GM12865 (cell line): ENCODE measurements around the gene RBL2.
"Not testable (repeated sequence)": the region's sequence is repeated elsewhere in the genome, so short reads cannot be mapped to it uniquely, and the experiment has no call there.

Source experiments
- DNase-seq: peaks from one replicate; pipeline ENCODE4 v3.0.0; 2010; ENCODE audit warnings: low read depth
- H3K4me3 ChIP-seq: 2 replicates; pipeline ENCODE4 v1.5.1; 2011; ENCODE audit warnings: mild to moderate bottlenecking, low read depth, low read length, control low read depth
- TF ChIP-seq, protein P1 (sequence below): IDR thresholded peaks from 2 replicates; pipeline ENCODE4 v1.5.1; 2011; ENCODE audit warnings: low read length, control low read depth, low read depth, inconsistent platforms; ENCODE audit not compliant: insufficient read depth; ENCODE audit errors: missing control alignments

Gene RBL2

DNA sequence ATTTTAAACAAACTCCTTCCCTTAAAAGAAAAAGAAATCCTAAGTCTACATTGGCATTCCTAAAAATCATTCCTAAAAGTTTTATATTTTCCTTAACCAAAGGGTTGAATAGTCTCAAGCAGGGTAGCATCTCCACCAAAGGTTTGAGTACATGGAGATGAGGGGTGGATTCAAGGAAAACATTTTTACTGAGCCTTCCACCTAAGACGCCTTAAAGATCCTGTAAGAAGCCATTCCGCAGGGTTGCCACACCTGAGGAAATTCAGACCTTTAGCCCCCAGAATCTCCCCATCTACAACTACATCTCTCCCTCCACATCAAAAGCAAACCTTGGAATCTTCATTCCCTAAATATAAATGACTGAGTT lies 76.4 kb downstream of the RBL2 start:
- DNase-seq: no peak
- TF ChIP-seq, protein P1, sequence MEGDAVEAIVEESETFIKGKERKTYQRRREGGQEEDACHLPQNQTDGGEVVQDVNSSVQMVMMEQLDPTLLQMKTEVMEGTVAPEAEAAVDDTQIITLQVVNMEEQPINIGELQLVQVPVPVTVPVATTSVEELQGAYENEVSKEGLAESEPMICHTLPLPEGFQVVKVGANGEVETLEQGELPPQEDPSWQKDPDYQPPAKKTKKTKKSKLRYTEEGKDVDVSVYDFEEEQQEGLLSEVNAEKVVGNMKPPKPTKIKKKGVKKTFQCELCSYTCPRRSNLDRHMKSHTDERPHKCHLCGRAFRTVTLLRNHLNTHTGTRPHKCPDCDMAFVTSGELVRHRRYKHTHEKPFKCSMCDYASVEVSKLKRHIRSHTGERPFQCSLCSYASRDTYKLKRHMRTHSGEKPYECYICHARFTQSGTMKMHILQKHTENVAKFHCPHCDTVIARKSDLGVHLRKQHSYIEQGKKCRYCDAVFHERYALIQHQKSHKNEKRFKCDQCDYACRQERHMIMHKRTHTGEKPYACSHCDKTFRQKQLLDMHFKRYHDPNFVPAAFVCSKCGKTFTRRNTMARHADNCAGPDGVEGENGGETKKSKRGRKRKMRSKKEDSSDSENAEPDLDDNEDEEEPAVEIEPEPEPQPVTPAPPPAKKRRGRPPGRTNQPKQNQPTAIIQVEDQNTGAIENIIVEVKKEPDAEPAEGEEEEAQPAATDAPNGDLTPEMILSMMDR: no peak
- H3K4me3 ChIP-seq: no peak overlapping the region

DNA sequence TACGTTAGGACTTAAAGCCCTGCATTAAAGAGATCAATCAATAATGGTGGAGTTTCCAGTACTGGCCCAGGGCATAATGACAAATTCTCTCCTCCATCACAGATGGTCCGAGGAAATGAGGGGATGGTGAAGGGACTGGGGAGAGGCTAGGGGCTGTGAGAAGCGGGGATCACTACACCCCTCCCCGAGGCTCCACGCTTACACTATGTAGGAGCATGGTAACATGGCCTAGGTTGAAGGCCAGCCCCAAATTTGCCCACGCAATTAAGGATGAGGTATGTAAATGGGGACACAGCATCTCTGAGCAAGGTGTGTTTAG lies 76.8 kb downstream of the RBL2 start:
- TF ChIP-seq, protein P1: no peak
- no peak for DNase-seq
- no peak overlapping the region for H3K4me3 ChIP-seq

DNA sequence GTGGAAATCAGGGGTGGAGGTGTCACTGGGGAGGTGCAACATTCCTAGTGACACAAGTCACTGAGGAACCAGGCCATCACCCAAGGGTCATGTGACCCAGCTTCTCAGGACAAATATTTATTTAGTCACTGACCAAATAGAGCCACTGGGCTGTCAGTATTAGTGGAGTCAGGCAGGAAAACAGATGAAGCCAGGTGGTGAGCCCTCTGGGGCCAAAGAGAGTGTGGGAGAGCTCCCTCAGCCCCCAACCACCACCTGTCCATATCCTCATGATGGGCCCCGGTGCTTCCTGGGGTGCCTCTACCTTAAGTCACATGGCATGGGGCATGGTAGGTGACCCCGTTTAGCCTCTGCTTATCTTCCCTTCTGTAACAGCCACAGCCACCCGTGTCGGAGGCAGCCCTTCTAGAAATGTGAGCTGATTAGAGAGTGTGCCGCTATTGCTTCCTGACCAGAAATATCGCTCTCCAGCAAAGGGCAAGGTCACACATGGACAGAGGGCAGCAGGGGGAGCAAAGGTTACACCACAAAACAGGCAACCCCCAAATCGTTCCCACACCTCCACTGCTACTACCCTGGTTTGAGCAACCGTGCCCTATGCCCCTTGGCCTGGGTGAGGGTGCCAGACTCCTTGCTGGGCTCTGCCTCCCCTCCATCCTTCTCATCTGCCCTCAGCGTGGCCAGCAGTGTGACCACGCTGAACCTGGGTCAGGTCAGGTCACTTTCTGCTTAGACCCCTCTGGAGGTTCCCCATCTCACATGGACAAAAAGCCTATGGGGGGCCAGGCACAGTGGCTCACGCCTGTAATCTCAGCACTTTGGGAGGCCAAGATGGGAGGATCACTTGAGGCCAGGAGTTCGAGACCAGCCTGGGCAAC lies 77.4 kb downstream of the RBL2 start:
- TF ChIP-seq, protein P1: no peak
- DNase-seq: no peak
- no peak overlapping the region for H3K4me3 ChIP-seq

DNA sequence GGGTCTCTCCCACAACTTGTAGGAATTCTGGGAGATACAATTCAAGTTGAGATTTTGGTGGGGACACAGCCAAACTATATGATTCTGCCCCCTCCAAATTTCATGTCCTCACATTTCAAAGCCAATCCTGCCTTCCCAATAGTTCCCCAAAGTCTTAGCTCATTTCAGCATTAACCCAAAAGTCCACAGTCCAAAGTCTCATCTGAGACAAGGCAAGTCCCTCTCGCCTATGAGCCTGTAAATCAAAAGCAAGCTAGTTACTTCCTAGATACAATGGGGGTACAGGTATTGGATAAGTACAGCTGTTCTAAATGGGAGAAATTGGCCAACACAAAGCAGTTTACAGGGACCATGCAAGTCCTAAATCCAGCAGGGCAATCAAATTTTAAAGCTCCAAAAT lies 78.5 kb downstream of the RBL2 start:
- H3K4me3 ChIP-seq, DNase-seq: not testable (repeated sequence)

DNA sequence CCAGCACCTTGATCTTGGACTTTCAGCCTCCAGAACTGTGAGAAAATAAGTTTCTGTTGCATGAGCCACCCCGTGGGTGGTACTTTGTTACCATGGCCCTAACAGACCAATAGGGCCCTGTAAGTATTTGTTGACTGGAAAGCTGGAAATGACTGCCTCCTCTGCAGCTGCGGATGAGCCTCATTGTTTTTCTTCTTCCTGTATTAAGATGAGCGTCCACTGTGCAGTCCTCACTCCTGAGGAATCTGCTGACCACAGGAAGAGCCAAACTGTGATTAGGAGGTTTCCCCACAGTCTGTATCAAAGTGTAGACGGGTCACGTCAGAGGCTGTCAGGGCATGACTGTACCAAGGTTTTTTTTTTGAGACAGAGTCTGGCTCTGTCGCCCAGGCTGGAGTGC lies 81.0 kb downstream of the RBL2 start:
- no peak for DNase-seq
- TF ChIP-seq, protein P1: no peak
- no peak overlapping the region for H3K4me3 ChIP-seq

DNA sequence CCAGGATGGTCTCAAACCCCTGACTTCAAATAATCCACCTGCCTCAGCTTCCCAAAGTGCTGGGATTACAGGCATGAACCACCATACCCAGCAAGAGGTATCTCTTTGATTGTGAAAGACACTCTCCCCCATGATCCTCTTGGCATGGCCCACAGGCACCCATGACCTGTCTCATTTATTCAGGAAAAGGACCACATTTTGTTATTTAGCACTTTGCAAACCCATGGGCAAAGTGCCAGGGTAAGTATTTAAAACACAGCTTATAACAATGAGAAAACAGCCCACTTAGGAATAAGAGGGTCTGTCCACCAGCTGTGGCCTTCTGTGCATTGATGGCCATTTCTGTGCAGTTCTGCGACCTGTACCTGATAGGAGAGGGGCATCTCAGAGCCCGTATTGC lies 81.5 kb downstream of the RBL2 start:
- TF ChIP-seq, protein P1: no peak

DNA sequence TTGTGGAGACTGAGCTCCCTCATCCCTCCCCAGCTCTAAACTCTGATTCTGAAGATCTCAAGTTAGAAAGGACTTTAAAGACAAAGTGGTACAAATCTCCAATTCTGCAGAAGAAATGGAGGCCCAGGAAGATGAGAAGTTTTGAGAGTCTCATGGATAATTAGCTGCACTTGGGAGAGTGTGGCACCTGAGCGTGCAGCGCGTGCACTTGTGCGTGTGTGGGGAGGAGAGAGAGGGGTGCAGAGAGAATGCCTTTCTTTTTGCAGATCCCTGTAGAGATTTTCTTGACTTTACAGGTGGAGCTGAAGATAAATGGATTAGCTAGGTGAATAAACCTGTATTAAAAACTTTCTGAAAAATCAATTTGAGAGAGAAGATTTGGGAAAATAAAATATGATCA lies 83.6 kb downstream of the RBL2 start:
- no peak overlapping the region for H3K4me3 ChIP-seq
- DNase-seq: no peak
- TF ChIP-seq, protein P1: no peak

More for the DNA sequence above, 81.5 kb downstream of the RBL2 start:
- DNase-seq: no peak
- H3K4me3 ChIP-seq: no peak overlapping the region
